Neutrophil (primary cell): Measurements from ENCODE around the gene TMEM151B.

ENCODE experiments used
- H3K27ac ChIP-seq: fragments of 200-600 bp; sonication (generic); 2 replicates; pipeline ENCODE4 v1.5.1; 2016; ENCODE audit warnings: mild to moderate bottlenecking, moderate library complexity
- H3K27me3 ChIP-seq: fragments of 200-600 bp; sonication (generic); 2 replicates; pipeline ENCODE4 v1.6.0; 2016; ENCODE audit warnings: mild to moderate bottlenecking
- H3K36me3 ChIP-seq: fragments of 200-600 bp; sonication (generic); 2 replicates; pipeline ENCODE4 v1.5.1; 2017
- H3K4me1 ChIP-seq, 2 experiments: fragments of 200-600 bp in 1 of 2; sonication (generic) in 1 of 2; 1 replicate in 1 of 2; 2 replicates in 1 of 2; pipeline versions ENCODE4 v1.5.1 to v1.6.1; 2013 to 2016; ENCODE audit warnings: low read depth in 1 of 2, low read length in 1 of 2, mild to moderate bottlenecking in 1 of 2, moderate library complexity in 1 of 2; ENCODE audit not compliant: control insufficient read depth in 1 of 2, insufficient read depth in 1 of 2
- H3K4me3 ChIP-seq, 2 experiments: fragments of 200-600 bp in 1 of 2; sonication (generic) in 1 of 2; 1 replicate in 1 of 2; 2 replicates in 1 of 2; pipeline ENCODE4 v1.5.1; 2013 to 2016; ENCODE audit warnings: low read depth in 1 of 2, low read length in 1 of 2, mild to moderate bottlenecking in 1 of 2, moderate library complexity in 1 of 2
- H3K9me3 ChIP-seq: fragments of 200-600 bp; sonication (generic); 2 replicates; pipeline ENCODE4 v1.5.1; 2016
- CTCF ChIP-seq: fragments of 200-600 bp; sonication (generic); IDR thresholded peaks from 2 replicates; pipeline ENCODE4 v1.5.1; 2016; ENCODE audit warnings: antibody characterized with exemption

TMEM151B gene

GRCh38 chr6:44226368-44227147 is 43.7 kb upstream of the TMEM151B start:
- peaks cover 58 to 63% of the 10 kb centered on the region in 2 experiments for H3K4me1 ChIP-seq
- peak overlapping the region; percentile 76 for H3K27ac ChIP-seq
- peak overlapping the region in 1 of 2 experiments; percentile 0 for H3K4me3 ChIP-seq
- peaks cover 12% of the 10 kb centered on the region for H3K27me3 ChIP-seq
- no peak for TF ChIP-seq CTCF
- no peaks in the 10 kb centered on the region for H3K36me3 ChIP-seq
- H3K9me3 ChIP-seq, result no peaks in the 10 kb centered on the region

- Histone ChIP-seq H3K4me3 (no peak overlapping the region), H3K27ac (no peak overlapping the region), H3K4me1 (peaks cover 58 to 64% of the 10 kb centered on the region in 2 experiments)
These were observed 43.0 kb upstream of the TMEM151B start for GRCh38 chr6:44227148-44227793.

GRCh38 chr6:44228031-44228430 is 42.2 kb upstream of the TMEM151B start:
- TF ChIP-seq CTCF, result no peak
- no peaks in the 10 kb centered on the region for H3K9me3 ChIP-seq
- peaks cover 56 to 62% of the 10 kb centered on the region in 2 experiments for H3K4me1 ChIP-seq
- no peaks in the 10 kb centered on the region for H3K36me3 ChIP-seq
- no peak overlapping the region for H3K27ac ChIP-seq
- H3K27me3 ChIP-seq, result peaks cover 8% of the 10 kb centered on the region
- no peak overlapping the region for H3K4me3 ChIP-seq

More at GRCh38 chr6:44227148-44227793, 43.0 kb upstream of the TMEM151B start:
- Histone ChIP-seq H3K36me3 (no peaks in the 10 kb centered on the region), H3K9me3 (no peaks in the 10 kb centered on the region), H3K27me3 (peaks cover 12% of the 10 kb centered on the region)
- TF ChIP-seq CTCF, result no peak

GRCh38 chr6:44228433-44228832 is 41.8 kb upstream of the TMEM151B start:
- H3K36me3 ChIP-seq, result no peaks in the 10 kb centered on the region
- peaks cover 58 to 62% of the 10 kb centered on the region in 2 experiments for H3K4me1 ChIP-seq
- peaks cover 4% of the 10 kb centered on the region for H3K27me3 ChIP-seq
- no peak overlapping the region for H3K4me3 ChIP-seq
- TF ChIP-seq CTCF, result no peak
- no peak overlapping the region for H3K27ac ChIP-seq
- H3K9me3 ChIP-seq, result no peaks in the 10 kb centered on the region

GRCh38 chr6:44228836-44229235 is 41.4 kb upstream of the TMEM151B start:
- TF ChIP-seq CTCF, result no peak
- Histone ChIP-seq H3K27me3 (no peaks in the 10 kb centered on the region), H3K9me3 (no peaks in the 10 kb centered on the region), H3K36me3 (no peaks in the 10 kb centered on the region), H3K4me1 (peaks cover 58 to 62% of the 10 kb centered on the region in 2 experiments), H3K27ac (no peak overlapping the region), H3K4me3 (no peak overlapping the region)
